Sigmoid colon (tissue), 7 donors: ENCODE results near the gene KLHDC9. TPM values are rescaled to one million over a fixed set of nuclear protein-coding genes. Genes with fewer than 3 reads are reported as not detected.

Experiments used
- DNase-seq: peaks from one replicate; pipeline ENCODE4 v3.0.0-alpha.2; 2019
- H3K27ac ChIP-seq, 4 donors: fragments of 200-600 bp; sonication (generic); one replicate each; pipeline ENCODE4 v1.5.1; 2016 to 2019; ENCODE audit warnings: mild to moderate bottlenecking in 1 of 4
- H3K27me3 ChIP-seq, 3 donors: fragments of 200-600 bp; sonication (generic); one replicate each; pipeline ENCODE4 v1.5.1; 2019; ENCODE audit warnings: mild to moderate bottlenecking in 1 of 3
- H3K36me3 ChIP-seq, 4 donors: fragments of 200-600 bp; sonication (generic); one replicate each; pipeline ENCODE4 v1.5.1; 2016 to 2019
- H3K4me1 ChIP-seq, 4 donors: fragments of 200-600 bp; sonication (generic); one replicate each; pipeline ENCODE4 v1.5.1; 2017 to 2019
- H3K4me3 ChIP-seq, 4 donors: fragments of 200-600 bp; sonication (generic); one replicate each; pipeline ENCODE4 v1.5.1; 2017 to 2019; ENCODE audit warnings: mild to moderate bottlenecking in 2 of 4, moderate library complexity in 1 of 4
- H3K9me3 ChIP-seq, 4 donors: fragments of 200-600 bp in 3 of 4; sonication (generic) in 3 of 4; one replicate each; pipeline versions ENCODE4 v1.5.1 to v1.6.1; 2013 to 2019
- CTCF ChIP-seq, 4 experiments: fragments of 450-650 bp in 3 of 4; fragments of 200-600 bp in 1 of 4; IDR thresholded peaks; one replicate each; pipeline ENCODE4 v1.5.1; 2016 to 2019; ENCODE audit warnings: antibody characterized with exemption in 4 of 4, mild to moderate bottlenecking in 3 of 4, moderate library complexity in 2 of 4
- EP300 ChIP-seq, 4 donors: sonication (generic); formaldehyde crosslinking; IDR thresholded peaks; one replicate each; pipeline ENCODE4 v1.6.1; 2017; ENCODE audit warnings: antibody characterized with exemption in 4 of 4
- POLR2A ChIP-seq, 2 donors: fragments of 450-650 bp; IDR thresholded peaks; one replicate each; pipeline ENCODE4 v1.6.1; 2016; ENCODE audit warnings: antibody characterized with exemption in 2 of 2, mild to moderate bottlenecking in 2 of 2, moderate library complexity in 2 of 2
- POLR2AphosphoS5 ChIP-seq, 4 donors: sonication (generic); formaldehyde crosslinking; IDR thresholded peaks; one replicate each; pipeline ENCODE4 v1.6.1; 2017; ENCODE audit warnings: antibody characterized with exemption in 4 of 4
- WGBS, 2 donors: extraction: QIAGEN DNeasy Blood & Tissue Kit; methylation state at CpG; one replicate each; pipeline ENCODE4 v1.1.7; 2013; 5-methylcytosine and 5-hydroxymethylcytosine counted together
- intact Hi-C: fragments of 100-400 bp; cut with DNase I; formaldehyde crosslinking; loops from one replicate; pipeline ENCODE4 v1.15.1; 2023
- polyA plus RNA-seq, 3 donors: library from polyadenylated mRNA; stranded (reverse); fragments of 200-250 nt; gene quantifications; one replicate each; pipeline ENCODE4 v1.2.3, GENCODE V29; 2013
- total RNA-seq, 4 donors: library from RNA; depleted of rRNA; stranded (reverse); fragments of >200 nt; gene quantifications; one replicate each; pipeline ENCODE4 v1.1.0, GENCODE V29; 2016
- donor health status: healthy with polysubstance abuse.
- donor health status: Bipolar disorder and iron deficiency.
- donor health status: healthy.

The KLHDC9 gene, protein sequence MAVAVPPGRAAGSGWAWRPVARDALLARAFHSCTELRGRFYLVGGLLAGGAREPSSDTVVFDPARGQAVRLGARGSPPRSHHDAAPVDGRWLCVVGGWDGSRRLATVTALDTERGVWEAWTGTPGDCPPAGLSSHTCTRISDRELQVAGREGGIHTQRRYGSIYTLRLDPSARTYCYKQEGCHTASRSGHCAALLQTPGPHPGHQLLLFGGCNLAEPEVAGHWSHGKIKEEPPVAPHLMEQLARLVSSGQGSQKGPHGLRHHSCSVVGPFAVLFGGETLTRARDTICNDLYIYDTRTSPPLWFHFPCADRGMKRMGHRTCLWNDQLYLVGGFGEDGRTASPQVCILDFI
- total RNA-seq (10 to 100 TPM in 2 of 4 donors, 1 to 10 TPM in 2; 5.8 to 14.1 (median 10.8) TPM), polyA plus RNA-seq (10 to 100 TPM in 1 of 3 donors, 1 to 10 TPM in 2; 4.7 to 11.1 (median 9.6) TPM)

- Histone ChIP-seq H3K27ac (peak within 1 kb of the TSS; percentile 73 to 79 (median 78)), H3K4me1 (peaks cover 0 to 19% (median 15%) of the 10 kb centered on the region in 4 donors), H3K36me3 (peaks cover 0 to 23% (median 9%) of the 10 kb centered on the region in 4 donors), H3K4me3 (peak within 1 kb of the TSS; percentile 61 to 81 (median 76)), H3K27me3 (no peaks in the 10 kb centered on the region), H3K9me3 (no peaks in the 10 kb centered on the region)
- TF ChIP-seq POLR2A (IDR thresholded peaks at IDR 0.05) (no peak), CTCF (IDR thresholded peaks at IDR 0.05) (no peak), EP300 (IDR thresholded peaks at IDR 0.05) (no peak), POLR2AphosphoS5 (IDR thresholded peaks at IDR 0.05) (peak in 3 of 4 donors; percentile 34 to 53 (median 45))
- WGBS, 2 donors: 3 to 7% methylated on average over 71 of the region's 71 CpGs
- intact Hi-C loops: loop anchor here (2.0 to 10.0 kb wide), 4 partner anchors 52 to 371 kb away; no protein-coding TSS in a partner anchor
- DNase-seq: peak; percentile 90
Measured at GRCh38 chr1:161098210-161099068, at the start of gene KLHDC9. KLHDC9 (plus strand) TSS chr1:161098361; CDS start chr1:161098536, 175 bp downstream.

- Histone ChIP-seq H3K36me3 (no peaks in the 10 kb centered on the region), H3K27ac (no peak overlapping the region), H3K4me1 (peaks cover 0 to 11% (median 10%) of the 10 kb centered on the region in 4 donors), H3K4me3 (no peak overlapping the region), H3K27me3 (peaks cover 0 to under 1% (median 0%) of the 10 kb centered on the region in 3 donors), H3K9me3 (no peaks in the 10 kb centered on the region)
- intact Hi-C loops: loop anchor here (5.0 to 10.0 kb wide), 2 partner anchors 68 to 346 kb away; partner anchors contain the start of genes NIT1 and PFDN2
- no peak for TF ChIP-seq POLR2A (IDR thresholded peaks at IDR 0.05)
- DNase-seq: no peak
- 93 to 98% methylated on average over 5 of the region's 5 CpGs for WGBS, 2 donors
Measured at GRCh38 chr1:161048949-161049722, 49.0 kb upstream of the KLHDC9 start.

DNA sequence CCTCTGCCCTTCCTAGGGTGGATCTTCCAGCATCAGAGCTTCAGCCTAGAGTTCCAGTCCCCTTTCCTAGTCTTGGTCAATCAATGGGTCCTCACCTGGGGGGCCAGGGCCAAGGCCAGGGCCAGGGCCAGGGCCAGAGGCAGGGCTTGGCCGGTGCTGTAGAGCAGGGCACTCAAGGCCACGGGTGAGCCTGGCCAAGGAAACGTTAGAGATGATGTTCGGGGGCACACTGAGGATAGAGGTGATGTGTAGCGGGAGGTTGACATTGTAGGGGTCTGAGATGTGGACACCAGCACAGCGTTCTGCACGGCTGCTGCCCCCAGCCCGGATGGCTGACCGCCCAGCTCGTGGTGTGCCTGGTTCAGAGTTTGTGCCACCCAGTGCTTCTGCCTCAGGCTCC lies 46.9 kb upstream of the KLHDC9 start:
- peaks cover 0 to 4% (median 3%) of the 10 kb centered on the region in 4 donors for H3K4me1 ChIP-seq
- 94% methylated on average over 10 of the region's 10 CpGs for WGBS, 2 donors
- intact Hi-C loops: no loop called here
- no peak overlapping the region for H3K27ac ChIP-seq
- H3K36me3 ChIP-seq: no peaks in the 10 kb centered on the region
- H3K4me3 ChIP-seq: no peak overlapping the region
- peaks cover 0 to 13% (median 5%) of the 10 kb centered on the region in 3 donors for H3K27me3 ChIP-seq
- H3K9me3 ChIP-seq: no peaks in the 10 kb centered on the region
- no peak for DNase-seq
- TF ChIP-seq POLR2AphosphoS5 (IDR thresholded peaks at IDR 0.05) (no peak), POLR2A (IDR thresholded peaks at IDR 0.05) (no peak), EP300 (IDR thresholded peaks at IDR 0.05) (no peak), CTCF (IDR thresholded peaks at IDR 0.05) (no peak)

GRCh38 chr1:161052899-161053298 lies 45.3 kb upstream of the KLHDC9 start:
- no peak for DNase-seq
- WGBS, 2 donors: 84 to 87% methylated on average over 3 of the region's 3 CpGs
- intact Hi-C loops: no loop called here
- Histone ChIP-seq H3K36me3 (no peaks in the 10 kb centered on the region), H3K27ac (no peak overlapping the region), H3K27me3 (peaks cover 0 to 18% (median 5%) of the 10 kb centered on the region in 3 donors), H3K4me1 (no peaks in the 10 kb centered on the region), H3K9me3 (no peaks in the 10 kb centered on the region), H3K4me3 (no peak overlapping the region)
- TF ChIP-seq POLR2A (IDR thresholded peaks at IDR 0.05): no peak
- TF ChIP-seq CTCF (IDR thresholded peaks at IDR 0.05): no peak
- TF ChIP-seq POLR2AphosphoS5 (IDR thresholded peaks at IDR 0.05): no peak
- TF ChIP-seq EP300 (IDR thresholded peaks at IDR 0.05): no peak
